HUDEP-2 (cell line): ENCODE results near the gene GLIS1.

Experiments
- DNase-seq, 76 experiments: peaks; one replicate each; lab custom pipeline; 2025; ENCODE audit not compliant: unreplicated experiment in 76 of 76; lab: John Stamatoyannopoulos, UW

The GLIS1 gene

GRCh38 chr1:53737648-53738204, 1.2 kb downstream of the GLIS1 start:
- no peak for DNase-seq

GRCh38 chr1:53736290-53736689, 2.7 kb downstream of the GLIS1 start:
- no peak for DNase-seq

- DNase-seq: no peak
These were observed 3.3 kb downstream of the GLIS1 start for GRCh38 chr1:53735681-53736080.

GRCh38 chr1:53735261-53735660, 3.7 kb downstream of the GLIS1 start:
- no peak for DNase-seq

GRCh38 chr1:53734650-53735211, 4.2 kb downstream of the GLIS1 start:
- DNase-seq: no peak

- DNase-seq: no peak
These were observed 4.9 kb downstream of the GLIS1 start for GRCh38 chr1:53733975-53734649.

GRCh38 chr1:53733447-53733931, 5.5 kb downstream of the GLIS1 start:
- DNase-seq: no peak

- no peak for DNase-seq
These were observed 6.0 kb downstream of the GLIS1 start for GRCh38 chr1:53732912-53733317.

- no peak for DNase-seq
These were observed 6.6 kb downstream of the GLIS1 start for GRCh38 chr1:53732409-53732808.

- DNase-seq: no peak
These were observed 7.1 kb downstream of the GLIS1 start for GRCh38 chr1:53731779-53732305.

- no peak for DNase-seq
These were observed 7.8 kb downstream of the GLIS1 start for GRCh38 chr1:53731043-53731600.

- no peak for DNase-seq
These were observed 8.6 kb downstream of the GLIS1 start for GRCh38 chr1:53730224-53730865.

GRCh38 chr1:53729456-53730223, 9.3 kb downstream of the GLIS1 start:
- no peak for DNase-seq

- no peak for DNase-seq
These were observed 10.1 kb downstream of the GLIS1 start for GRCh38 chr1:53728702-53729455.

GRCh38 chr1:53728196-53728595, 10.8 kb downstream of the GLIS1 start:
- DNase-seq: no peak

- DNase-seq: no peak
These were observed 11.4 kb downstream of the GLIS1 start for GRCh38 chr1:53727461-53728092.

GRCh38 chr1:53726009-53726600, 12.9 kb downstream of the GLIS1 start:
- DNase-seq: no peak

- peak in 2 of 76 experiments; percentile 5 to 12 for DNase-seq
These were observed 13.7 kb downstream of the GLIS1 start for GRCh38 chr1:53725238-53725689.

GRCh38 chr1:53722025-53722424, 16.9 kb downstream of the GLIS1 start:
- DNase-seq: no peak
